K562 (cell line): ENCODE results near the gene ELOVL1. TPM values are rescaled to one million over a fixed set of nuclear protein-coding genes. Genes with fewer than 3 reads are reported as not detected.
A peak's percentile ranks its signal among the peaks of the same experiment; 100 is the strongest.

Source experiments
- CCNT2 ChIP-seq: IDR thresholded peaks from 2 replicates; pipeline ENCODE4 v1.6.1; 2011; ENCODE audit warnings: borderline replicate concordance, low read depth, mild to moderate bottlenecking, moderate library complexity, mixed read lengths, low read length; ENCODE audit not compliant: insufficient read length; ENCODE audit errors: extremely low read depth
- COPS2 ChIP-seq: fragments of 450-650 bp; conservative IDR thresholded peaks from 2 replicates; pipeline ENCODE4 v1.6.1; 2016; ENCODE audit warnings: mild to moderate bottlenecking, moderate library complexity
- E2F6 ChIP-seq, 2 experiments: IDR thresholded peaks; 2 replicates each; pipeline ENCODE4 v1.6.1; 2011; ENCODE audit warnings: borderline replicate concordance in 1 of 2, control low read depth in 1 of 2, low read depth in 1 of 2, low read length in 1 of 2, mild to moderate bottlenecking in 1 of 2, mixed read lengths in 1 of 2, moderate library complexity in 1 of 2; ENCODE audit not compliant: insufficient read depth in 1 of 2, insufficient read length in 1 of 2, poor library complexity in 1 of 2, severe bottlenecking in 1 of 2; ENCODE audit errors: extremely low read depth in 1 of 2
- ERF ChIP-seq: fragments of 450-650 bp; formaldehyde crosslinking; IDR thresholded peaks from 2 replicates; pipeline ENCODE4 v1.4.0; 2020; ENCODE audit warnings: mild to moderate bottlenecking, mixed read lengths
- GTF2A2 ChIP-seq: IDR thresholded peaks from 2 replicates; pipeline ENCODE4 v1.6.1; 2016; ENCODE audit warnings: mild to moderate bottlenecking, missing genetic modification characterization, missing compliant biosample characterization
- HNRNPUL1 ChIP-seq: fragments of 200-400 bp; formaldehyde crosslinking; IDR thresholded peaks from 2 replicates; pipeline ENCODE4 v1.6.1; 2017; ENCODE audit warnings: low read length
- MTA2 ChIP-seq: fragments of 450-650 bp; IDR thresholded peaks from 2 replicates; pipeline ENCODE4 v1.6.1; 2016; ENCODE audit warnings: low read depth
- NFRKB ChIP-seq: fragments of 450-650 bp; IDR thresholded peaks from 2 replicates; pipeline ENCODE4 v1.6.1; 2016; ENCODE audit warnings: low read depth
- PHB2 ChIP-seq: fragments of 450-650 bp; IDR thresholded peaks from 2 replicates; pipeline ENCODE4 v1.6.1; 2017; ENCODE audit warnings: low read depth
- ZHX1 ChIP-seq: fragments of 150-350 bp; conservative IDR thresholded peaks from 2 replicates; pipeline ENCODE4 v1.6.1; 2014; ENCODE audit warnings: low read length
- ZNF217 ChIP-seq: sonication (generic); formaldehyde crosslinking; IDR thresholded peaks from 2 replicates; pipeline ENCODE4 v1.8.0; 2022; ENCODE audit warnings: mild to moderate bottlenecking, missing genetic modification reagents
- ZNF274 ChIP-seq: IDR thresholded peaks from 2 replicates; pipeline ENCODE4 v1.6.1; 2011; ENCODE audit warnings: low read depth, mild to moderate bottlenecking, low read length, moderate library complexity, borderline replicate concordance
- ZNF347 ChIP-seq: fragments of 450-650 bp; formaldehyde crosslinking; IDR thresholded peaks from 2 replicates; pipeline ENCODE4 v1.4.0; 2020; ENCODE audit warnings: low read depth, mild to moderate bottlenecking, moderate library complexity
- ZNF766 ChIP-seq: fragments of 200-800 bp; sonication (Bioruptor generic); conservative IDR thresholded peaks from 2 replicates; pipeline ENCODE4 v1.6.1; 2016; ENCODE audit warnings: missing genetic modification characterization, missing compliant biosample characterization
- polyA plus RNA-seq, 8 experiments: library from polyadenylated mRNA; depleted of rRNA in 4 of 8; stranded (reverse) in 5 of 8; unstranded in 3 of 8; fragments of >200 nt; fragmentation: Nextera tagmentation in 2 of 8; fragmentation: Illumina TruSeq in 1 of 8; extraction: Ambion mirVana in 2 of 8; extraction: Trizol in 1 of 8; gene quantifications; 2 replicates each; pipeline versions ENCODE4 v1.2.1 to v1.2.3, GENCODE V29; 2011 to 2014; ENCODE audit warnings: inconsistent platforms in 1 of 8, missing spikeins in 1 of 8
- total RNA-seq, 7 experiments: library from RNA; depleted of rRNA in 6 of 7; stranded (reverse); fragments of >200 nt in 6 of 7; fragmentation: Illumina TruSeq in 2 of 7; extraction: Trizol in 2 of 7; gene quantifications; 2 replicates each; pipeline versions ENCODE4 v1.2.1 to v1.2.3, GENCODE V29; 2011 to 2021; ENCODE audit warnings: low replicate concordance in 1 of 7
- TF ChIP-seq, protein P1 (sequence below): sonication (generic); formaldehyde crosslinking; IDR thresholded peaks from 2 replicates; pipeline ENCODE4 v1.4.0; 2020; ENCODE audit warnings: mild to moderate bottlenecking, missing genetic modification reagents
- TF ChIP-seq, protein P2 (sequence below): IDR thresholded peaks from 2 replicates; pipeline ENCODE4 v1.6.1; 2014; ENCODE audit warnings: antibody characterized with exemption
- TF ChIP-seq, protein P3 (sequence below): sonication (generic); formaldehyde crosslinking; IDR thresholded peaks from 2 replicates; pipeline ENCODE4 v1.8.0; 2022; ENCODE audit warnings: mild to moderate bottlenecking, missing genetic modification reagents
- TF ChIP-seq, protein P4 (sequence below): fragments of 450-650 bp; formaldehyde crosslinking; IDR thresholded peaks from 2 replicates; pipeline ENCODE4 v1.4.0; 2020; ENCODE audit warnings: mild to moderate bottlenecking, mixed read lengths

Gene ELOVL1
- total and polyA plus RNA-seq, 9 of the 15 experiments (the other 6 are each of a cell fraction or from before 2014, with no cell fraction given): 51.0 to 157 (median 70.3) TPM

- TF ChIP-seq E2F6 (IDR thresholded peaks at IDR 0.05; ENCODE audit: borderline replicate concordance in 1 of 2, extremely low read depth in 1 of 2, insufficient read depth in 1 of 2, insufficient read length in 1 of 2, low read depth in 1 of 2, low read length in 1 of 2, poor library complexity in 1 of 2, severe bottlenecking in 1 of 2): peak in 1 of 2 experiments; percentile 60
- no peak for TF ChIP-seq CCNT2
- TF ChIP-seq, protein P1, sequence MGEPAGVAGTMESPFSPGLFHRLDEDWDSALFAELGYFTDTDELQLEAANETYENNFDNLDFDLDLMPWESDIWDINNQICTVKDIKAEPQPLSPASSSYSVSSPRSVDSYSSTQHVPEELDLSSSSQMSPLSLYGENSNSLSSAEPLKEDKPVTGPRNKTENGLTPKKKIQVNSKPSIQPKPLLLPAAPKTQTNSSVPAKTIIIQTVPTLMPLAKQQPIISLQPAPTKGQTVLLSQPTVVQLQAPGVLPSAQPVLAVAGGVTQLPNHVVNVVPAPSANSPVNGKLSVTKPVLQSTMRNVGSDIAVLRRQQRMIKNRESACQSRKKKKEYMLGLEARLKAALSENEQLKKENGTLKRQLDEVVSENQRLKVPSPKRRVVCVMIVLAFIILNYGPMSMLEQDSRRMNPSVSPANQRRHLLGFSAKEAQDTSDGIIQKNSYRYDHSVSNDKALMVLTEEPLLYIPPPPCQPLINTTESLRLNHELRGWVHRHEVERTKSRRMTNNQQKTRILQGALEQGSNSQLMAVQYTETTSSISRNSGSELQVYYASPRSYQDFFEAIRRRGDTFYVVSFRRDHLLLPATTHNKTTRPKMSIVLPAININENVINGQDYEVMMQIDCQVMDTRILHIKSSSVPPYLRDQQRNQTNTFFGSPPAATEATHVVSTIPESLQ: no peak
- TF ChIP-seq GTF2A2: no peak
- TF ChIP-seq, protein P2, sequence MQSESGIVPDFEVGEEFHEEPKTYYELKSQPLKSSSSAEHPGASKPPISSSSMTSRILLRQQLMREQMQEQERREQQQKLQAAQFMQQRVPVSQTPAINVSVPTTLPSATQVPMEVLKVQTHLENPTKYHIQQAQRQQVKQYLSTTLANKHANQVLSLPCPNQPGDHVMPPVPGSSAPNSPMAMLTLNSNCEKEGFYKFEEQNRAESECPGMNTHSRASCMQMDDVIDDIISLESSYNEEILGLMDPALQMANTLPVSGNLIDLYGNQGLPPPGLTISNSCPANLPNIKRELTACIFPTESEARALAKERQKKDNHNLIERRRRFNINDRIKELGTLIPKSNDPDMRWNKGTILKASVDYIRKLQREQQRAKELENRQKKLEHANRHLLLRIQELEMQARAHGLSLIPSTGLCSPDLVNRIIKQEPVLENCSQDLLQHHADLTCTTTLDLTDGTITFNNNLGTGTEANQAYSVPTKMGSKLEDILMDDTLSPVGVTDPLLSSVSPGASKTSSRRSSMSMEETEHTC: no peak
- TF ChIP-seq NFRKB: no peak; the same call in 1 of the 2 replicates
- TF ChIP-seq, protein P3, sequence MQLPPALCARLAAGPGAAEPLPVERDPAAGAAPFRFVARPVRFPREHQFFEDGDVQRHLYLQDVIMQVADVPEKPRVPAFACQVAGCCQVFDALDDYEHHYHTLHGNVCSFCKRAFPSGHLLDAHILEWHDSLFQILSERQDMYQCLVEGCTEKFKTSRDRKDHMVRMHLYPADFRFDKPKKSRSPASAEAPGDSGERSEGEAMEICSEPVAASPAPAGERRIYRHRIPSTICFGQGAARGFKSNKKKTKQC (CRISPR knock-in tag): no peak
- TF ChIP-seq ZNF217 (CRISPR knock-in tag): no peak
- no peak for TF ChIP-seq COPS2
- TF ChIP-seq ZNF347: no peak
- TF ChIP-seq ERF (CRISPR knock-in tag): no peak
- TF ChIP-seq HNRNPUL1: no peak; the same call in 1 of the 2 replicates
- no peak for TF ChIP-seq MTA2
- no peak for TF ChIP-seq PHB2
- no peak for TF ChIP-seq ZNF766 (CRISPR knock-in tag)
- TF ChIP-seq, protein P4, sequence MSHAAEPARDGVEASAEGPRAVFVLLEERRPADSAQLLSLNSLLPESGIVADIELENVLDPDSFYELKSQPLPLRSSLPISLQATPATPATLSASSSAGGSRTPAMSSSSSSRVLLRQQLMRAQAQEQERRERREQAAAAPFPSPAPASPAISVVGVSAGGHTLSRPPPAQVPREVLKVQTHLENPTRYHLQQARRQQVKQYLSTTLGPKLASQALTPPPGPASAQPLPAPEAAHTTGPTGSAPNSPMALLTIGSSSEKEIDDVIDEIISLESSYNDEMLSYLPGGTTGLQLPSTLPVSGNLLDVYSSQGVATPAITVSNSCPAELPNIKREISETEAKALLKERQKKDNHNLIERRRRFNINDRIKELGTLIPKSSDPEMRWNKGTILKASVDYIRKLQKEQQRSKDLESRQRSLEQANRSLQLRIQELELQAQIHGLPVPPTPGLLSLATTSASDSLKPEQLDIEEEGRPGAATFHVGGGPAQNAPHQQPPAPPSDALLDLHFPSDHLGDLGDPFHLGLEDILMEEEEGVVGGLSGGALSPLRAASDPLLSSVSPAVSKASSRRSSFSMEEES (CRISPR knock-in tag): no peak
- TF ChIP-seq ZNF274: no peak
- TF ChIP-seq ZHX1: no peak
Observed at GRCh38 chr1:43329995-43330751, 37.6 kb downstream of the ELOVL1 start (continued).
